ENCODE results near the gene EGFL7. TPM values are rescaled to one million over a fixed set of nuclear protein-coding genes. Genes with fewer than 3 reads are reported as not detected.
A peak's percentile ranks its signal among the peaks of the same experiment; 100 is the strongest.

Gene EGFL7
- total RNA-seq, 4 donors from 2014 or later: 38.4 to 143 (median 81.6) TPM

- WGBS, 2 donors: 100% methylated on average over 1 of the region's 10 CpGs; no CpG with 5 or more reads in 1 of the 2 donors
- TF ChIP-seq POLR2A (IDR thresholded peaks at IDR 0.05): no peak
- no peak overlapping the region for H3K4me3 ChIP-seq (replicated peaks in 1 of 3)
- no peak overlapping the region for H3K27ac ChIP-seq
- H3K36me3 ChIP-seq: no peaks in the 10 kb centered on the region
- H3K27me3 ChIP-seq: no peaks in the 10 kb centered on the region
- DNase-seq: no peak
- no peaks in the 10 kb centered on the region for H3K9me3 ChIP-seq
- H3K4me1 ChIP-seq: peaks cover 15 to 28% of the 10 kb centered on the region in 2 donors
- intact Hi-C loops (cut with DNase I): no loop called here
Observed at GRCh38 chr9:136621734-136622093, 41.0 kb upstream of the EGFL7 start.

- Histone ChIP-seq H3K4me3 (replicated peaks in 1 of 3) (no peak overlapping the region), H3K36me3 (no peaks in the 10 kb centered on the region), H3K27ac (no peak overlapping the region), H3K4me1 (peaks cover 15 to 28% of the 10 kb centered on the region in 2 donors), H3K9me3 (no peaks in the 10 kb centered on the region), H3K27me3 (no peaks in the 10 kb centered on the region)
- no peak for TF ChIP-seq POLR2A (IDR thresholded peaks at IDR 0.05)
- no peak for TF ChIP-seq CTCF (IDR thresholded peaks at IDR 0.05)
- DNase-seq: no peak
- 80 to 93% methylated on average over 1 to 7 of the region's 16 CpGs for WGBS, 2 donors
- intact Hi-C loops (cut with DNase I): no loop called here
Observed at GRCh38 chr9:136622538-136622948, 40.2 kb upstream of the EGFL7 start.

- 77 to 87% methylated on average over 4 to 7 of the region's 19 CpGs for WGBS, 2 donors
- H3K27ac ChIP-seq: no peak overlapping the region
- no peak overlapping the region for H3K4me3 ChIP-seq (replicated peaks in 1 of 3)
- DNase-seq: no peak
- peaks cover 15 to 28% of the 10 kb centered on the region in 2 donors for H3K4me1 ChIP-seq
- TF ChIP-seq POLR2A (IDR thresholded peaks at IDR 0.05) (no peak), CTCF (IDR thresholded peaks at IDR 0.05) (no peak)
- no peaks in the 10 kb centered on the region for H3K36me3 ChIP-seq
- no peaks in the 10 kb centered on the region for H3K9me3 ChIP-seq
- H3K27me3 ChIP-seq: no peaks in the 10 kb centered on the region
- intact Hi-C loops (cut with DNase I): no loop called here
Observed at GRCh38 chr9:136623016-136623841, 39.5 kb upstream of the EGFL7 start.

- intact Hi-C loops (cut with DNase I): no loop called here
Observed at GRCh38 chr9:136623842-136624183, 38.9 kb upstream of the EGFL7 start.

GRCh38 chr9:136624184-136624951 lies 38.3 kb upstream of the EGFL7 start:
- WGBS, 2 donors: 95 to 100% methylated on average over 1 to 3 of the region's 16 CpGs
- H3K27ac ChIP-seq: no peak overlapping the region
- no peak overlapping the region for H3K4me3 ChIP-seq (replicated peaks in 1 of 3)
- TF ChIP-seq POLR2A (IDR thresholded peaks at IDR 0.05) (no peak), CTCF (IDR thresholded peaks at IDR 0.05) (no peak)
- peaks cover 15 to 28% of the 10 kb centered on the region in 2 donors for H3K4me1 ChIP-seq
- DNase-seq: no peak
- no peaks in the 10 kb centered on the region for H3K36me3 ChIP-seq
- H3K27me3 ChIP-seq: no peaks in the 10 kb centered on the region
- no peaks in the 10 kb centered on the region for H3K9me3 ChIP-seq
- intact Hi-C loops (cut with DNase I): no loop called here

More at GRCh38 chr9:136623842-136624183, 38.9 kb upstream of the EGFL7 start:
- H3K9me3 ChIP-seq: no peaks in the 10 kb centered on the region
- no peak overlapping the region for H3K4me3 ChIP-seq (replicated peaks in 1 of 3)
- no peak overlapping the region for H3K27ac ChIP-seq
- DNase-seq: peak in 1 of 2 donors; percentile 40
- 67% methylated on average over 12 of the region's 13 CpGs; no CpG with 5 or more reads in 1 of the 2 donors for WGBS, 2 donors
- no peaks in the 10 kb centered on the region for H3K36me3 ChIP-seq
- H3K27me3 ChIP-seq: no peaks in the 10 kb centered on the region
- peaks cover 15 to 28% of the 10 kb centered on the region in 2 donors for H3K4me1 ChIP-seq
- TF ChIP-seq CTCF (IDR thresholded peaks at IDR 0.05) (no peak), POLR2A (IDR thresholded peaks at IDR 0.05) (no peak)
